WI38 (cell line): ENCODE results near the gene COL13A1.

Source experiments
- H3K4me3 ChIP-seq: 2 replicates; pipeline ENCODE4 v1.5.1; 2011; ENCODE audit warnings: low read depth, mild to moderate bottlenecking, control low read depth, low read length
- CTCF ChIP-seq: IDR thresholded peaks from 2 replicates; pipeline ENCODE4 v1.5.1; 2012; ENCODE audit warnings: low read depth, mild to moderate bottlenecking, control low read depth, low read length

The COL13A1 gene

GRCh38 chr10:69850440-69850839, 48.7 kb downstream of the COL13A1 start:
- no peak overlapping the region for H3K4me3 ChIP-seq
- TF ChIP-seq CTCF, result no peak

GRCh38 chr10:69851306-69851705, 49.6 kb downstream of the COL13A1 start:
- H3K4me3 ChIP-seq, result no peak overlapping the region
- TF ChIP-seq CTCF, result no peak

DNA sequence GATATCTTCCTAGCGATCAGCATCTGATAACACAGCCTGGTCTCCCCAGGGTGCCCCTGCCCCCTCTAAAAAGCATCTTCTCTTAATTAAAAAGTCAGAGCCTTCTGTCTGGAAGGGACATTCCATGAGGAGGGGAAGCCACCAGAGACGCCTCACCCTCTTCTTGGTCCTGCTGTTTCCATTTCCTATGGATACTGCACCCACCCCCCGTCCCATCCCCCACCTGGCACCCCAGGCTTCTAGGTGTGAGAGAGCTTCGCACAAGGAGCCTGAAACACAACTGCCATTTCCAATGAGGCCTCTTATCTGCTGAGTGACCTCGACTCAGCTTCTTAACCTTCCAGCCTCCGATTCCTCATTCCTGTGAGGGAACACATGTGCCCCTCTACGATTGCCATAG, 51.4 kb downstream of the COL13A1 start:
- TF ChIP-seq CTCF, result no peak
- H3K4me3 ChIP-seq, result no peak overlapping the region

DNA sequence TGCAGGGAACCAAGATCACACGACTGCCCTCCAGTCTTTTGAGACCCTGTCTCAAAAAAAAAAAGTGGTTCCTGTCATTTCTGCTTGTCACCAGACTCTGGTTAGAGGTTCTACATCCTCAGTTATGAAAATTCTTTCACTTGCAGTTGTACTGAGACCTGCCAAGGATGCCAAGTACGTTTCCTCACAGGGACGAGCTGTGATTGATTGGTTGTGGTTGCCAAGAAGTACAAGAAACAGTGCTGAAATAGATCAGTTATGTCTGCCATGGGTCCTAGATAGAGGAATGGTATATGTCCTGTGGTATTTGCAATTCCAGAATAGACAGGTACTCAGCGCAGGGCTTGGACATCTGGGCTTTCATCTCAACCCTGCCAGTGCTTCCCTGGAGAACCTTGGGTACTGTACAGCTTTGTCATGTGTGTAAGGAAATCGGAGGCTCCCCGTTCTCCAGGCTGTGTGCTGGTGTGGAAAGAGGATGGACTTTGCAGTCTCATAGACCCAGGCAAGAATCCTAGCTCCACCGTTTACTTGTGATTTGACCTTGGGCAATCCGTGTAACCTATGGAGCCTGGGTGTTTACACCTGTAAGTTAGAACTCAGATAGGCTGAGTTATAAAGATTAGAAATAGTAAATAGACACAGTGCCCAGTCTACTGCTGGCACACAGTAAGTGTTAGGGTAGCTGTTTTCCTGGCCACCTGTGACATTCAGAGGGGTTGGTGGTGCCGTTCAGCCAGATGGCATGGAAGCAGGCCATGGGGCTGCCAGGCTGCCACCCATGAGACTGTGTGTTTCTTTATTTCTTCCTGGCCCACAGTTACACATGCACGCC, 53.0 kb downstream of the COL13A1 start:
- TF ChIP-seq CTCF, result no peak
- H3K4me3 ChIP-seq, result no peak overlapping the region

GRCh38 chr10:69855346-69856111, 53.8 kb downstream of the COL13A1 start:
- TF ChIP-seq CTCF, result no peak
- no peak overlapping the region for H3K4me3 ChIP-seq

DNA sequence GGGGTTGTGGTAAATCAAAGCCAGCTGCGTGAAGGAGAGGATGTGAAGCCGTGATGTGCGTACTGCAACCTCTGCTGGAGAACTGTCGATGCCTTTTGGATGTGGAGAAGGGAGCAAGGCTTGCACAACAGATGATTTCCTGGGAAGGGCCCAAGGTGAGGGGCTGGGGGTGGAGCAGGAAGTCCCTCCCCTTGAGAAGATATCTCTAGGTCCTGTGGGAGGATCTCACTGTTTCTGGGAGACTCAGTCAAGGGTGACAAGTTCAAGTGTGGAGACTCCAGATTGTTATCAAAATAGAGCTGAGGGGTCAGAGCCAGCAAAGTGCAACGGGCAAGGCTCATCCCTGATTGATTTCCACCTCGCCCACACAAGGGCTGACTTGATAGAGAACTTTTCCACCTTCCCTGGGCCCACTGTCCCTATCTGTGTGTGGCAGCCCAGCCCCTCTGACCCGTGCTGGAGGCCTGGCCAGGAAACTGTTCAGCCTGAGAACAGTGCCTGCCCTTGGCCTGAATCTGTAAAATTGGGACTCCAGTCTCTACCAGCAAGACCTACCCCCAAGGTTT, 55.0 kb downstream of the COL13A1 start:
- TF ChIP-seq CTCF, result no peak
- H3K4me3 ChIP-seq, result no peak overlapping the region

DNA sequence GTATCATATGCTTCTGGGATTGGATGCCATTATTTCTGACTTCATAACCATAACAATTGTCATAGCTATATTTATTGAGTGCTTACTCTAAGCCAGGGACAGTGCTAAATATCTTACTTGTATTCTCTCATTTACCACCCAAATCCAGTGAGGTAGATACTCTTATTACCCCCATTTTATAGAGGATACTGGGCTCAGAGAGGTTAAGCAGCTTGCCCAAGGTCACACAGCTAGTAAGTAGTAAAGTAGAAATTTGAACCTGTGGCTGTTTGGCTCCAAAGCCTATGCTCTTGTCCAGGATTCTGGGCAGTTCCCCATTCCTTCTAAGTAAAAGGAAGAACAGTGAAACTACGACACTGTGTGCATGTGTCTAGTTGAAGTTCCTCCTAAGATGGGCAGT, 56.5 kb downstream of the COL13A1 start:
- no peak overlapping the region for H3K4me3 ChIP-seq
- TF ChIP-seq CTCF, result no peak
